Endothelial cell of umbilical vein (primary cell): ENCODE results near the gene RIT2. TPM values are rescaled to one million over a fixed set of nuclear protein-coding genes. Genes with fewer than 3 reads are reported as not detected.

Source experiments
- BruUV-seq: library from RNA; stranded (reverse); fragments of 400-500 nt; replicated peaks from 2 replicates; lab custom pipeline; 2021; lab: Mats Ljungman, UMichigan
- CTCF ChIA-PET: fragments of 300-600, 350-600 bp; sonication (Branson Sonifier 250); formaldehyde crosslinking; loops from one replicate; lab custom pipeline; 2021; ENCODE audit warnings: antibody characterized with exemption, inconsistent platforms; lab: Charles Lee
- POLR2A ChIA-PET: fragments of 300-600, 350-600 bp; sonication (Branson Sonifier 250); formaldehyde crosslinking; loops from one replicate; lab custom pipeline; 2021; ENCODE audit warnings: antibody characterized with exemption, inconsistent platforms; lab: Charles Lee
- DNase-seq: peaks from one replicate; pipeline ENCODE4 v3.0.0-alpha.2; 2011; ENCODE audit warnings: low read depth, low spot score
- FAIRE-seq: peaks from 2 replicates; lab custom pipeline; 2011; peaks lifted over from hg19 to GRCh38; lab: Jason Lieb, UNC
- H2AFZ ChIP-seq: 2 replicates; pipeline ENCODE4 v1.6.0; 2012; ENCODE audit warnings: low read depth, low read length, control low read depth, inconsistent platforms
- H3K27ac ChIP-seq: 2 replicates; pipeline ENCODE4 v1.5.1; 2011; ENCODE audit warnings: low read depth, mild to moderate bottlenecking, control low read depth, low read length, moderate library complexity; ENCODE audit not compliant: insufficient read depth
- H3K27me3 ChIP-seq, 2 experiments: 2 replicates each; pipeline versions ENCODE4 v1.6.0 to v1.6.1; 2011; ENCODE audit warnings: low read length in 2 of 2, mixed read lengths in 1 of 2; ENCODE audit not compliant: control insufficient read depth in 2 of 2, insufficient read depth in 2 of 2
- H3K36me3 ChIP-seq, 2 experiments: 2 replicates in 1 of 2; 3 replicates in 1 of 2; pipeline ENCODE4 v1.5.1; 2011; ENCODE audit warnings: low read length in 2 of 2, mild to moderate bottlenecking in 1 of 2, moderate library complexity in 1 of 2; ENCODE audit not compliant: control insufficient read depth in 2 of 2, insufficient read depth in 2 of 2; ENCODE audit errors: extremely low read depth in 1 of 2
- H3K4me1 ChIP-seq: 3 replicates; pipeline ENCODE4 v1.5.1; 2011; ENCODE audit warnings: mild to moderate bottlenecking, low read length; ENCODE audit not compliant: control insufficient read depth, insufficient read depth; ENCODE audit errors: extremely low read depth
- H3K4me2 ChIP-seq: 2 replicates; pipeline ENCODE4 v1.6.1; 2011; ENCODE audit warnings: low read length, control low read depth, mixed read lengths; ENCODE audit not compliant: insufficient read depth
- H3K4me3 ChIP-seq, 3 experiments: fragments of 200-600 bp in 1 of 3; sonication (generic), shearing (Covaris generic) in 1 of 3; replicated peaks in 1 of 3; 2 replicates each; pipeline ENCODE4 v1.5.1; 2011 to 2016; ENCODE audit warnings: control low read depth in 3 of 3, low read length in 3 of 3, mild to moderate bottlenecking in 2 of 3, inconsistent platforms in 1 of 3, low read depth in 1 of 3, moderate library complexity in 1 of 3; ENCODE audit not compliant: insufficient read depth in 1 of 3
- H3K79me2 ChIP-seq: 2 replicates; pipeline ENCODE4 v1.6.0; 2012; ENCODE audit warnings: low read length, inconsistent platforms; ENCODE audit not compliant: control insufficient read depth, insufficient read depth
- H3K9ac ChIP-seq: replicated peaks from 2 replicates; pipeline ENCODE3; 2011; ENCODE audit warnings: low read length, control low read depth; ENCODE audit not compliant: insufficient read depth; ENCODE audit errors: extremely low read depth
- H3K9me1 ChIP-seq: replicated peaks from 3 replicates; pipeline ENCODE4 v1.6.0; 2011; ENCODE audit warnings: mild to moderate bottlenecking, low read length; ENCODE audit not compliant: control insufficient read depth, insufficient read depth; ENCODE audit errors: extremely low read depth
- H3K9me3 ChIP-seq: replicated peaks from 2 replicates; pipeline ENCODE4 v1.5.1; 2012; ENCODE audit warnings: low read length, inconsistent platforms; ENCODE audit not compliant: control insufficient read depth, insufficient read depth
- H4K20me1 ChIP-seq: replicated peaks from 2 replicates; pipeline ENCODE3; 2011; ENCODE audit warnings: mild to moderate bottlenecking, low read length; ENCODE audit not compliant: control insufficient read depth, insufficient read depth; ENCODE audit errors: extremely low read depth
- CTCF ChIP-seq, 2 donors: IDR thresholded peaks; 1 replicate in 1 of 2; 2 replicates in 1 of 2; pipeline ENCODE4 v1.5.1; 2011; ENCODE audit warnings: low read length in 2 of 2, mild to moderate bottlenecking in 2 of 2, moderate library complexity in 2 of 2, control low read depth in 1 of 2, inconsistent platforms in 1 of 2, low read depth in 1 of 2; ENCODE audit not compliant: insufficient read depth in 1 of 2; ENCODE audit errors: extremely low read depth in 1 of 2
- EZH2 ChIP-seq: IDR thresholded peaks from 2 replicates; pipeline ENCODE4 v1.6.1; 2012; ENCODE audit warnings: borderline replicate concordance, low read depth, mild to moderate bottlenecking, moderate library complexity, low read length, inconsistent platforms; ENCODE audit not compliant: severe bottlenecking
- FOS ChIP-seq: IDR thresholded peaks from 2 replicates; pipeline ENCODE4 v1.6.1; 2011; ENCODE audit warnings: mild to moderate bottlenecking, low read length, moderate library complexity, borderline replicate concordance; ENCODE audit not compliant: insufficient read depth
- GATA2 ChIP-seq: IDR thresholded peaks from 2 replicates; pipeline ENCODE4 v1.7.0; 2011; ENCODE audit warnings: low read depth, mild to moderate bottlenecking, moderate library complexity, mixed read lengths, low read length; ENCODE audit not compliant: insufficient read length, insufficient read depth
- JUN ChIP-seq: IDR thresholded peaks from 2 replicates; pipeline ENCODE4 v1.6.1; 2011; ENCODE audit warnings: borderline replicate concordance, low read depth; ENCODE audit not compliant: insufficient read length, insufficient read depth
- POLR2AphosphoS5 ChIP-seq: IDR thresholded peaks from 2 replicates; pipeline ENCODE4 v1.6.1; 2012; ENCODE audit warnings: low read depth, mild to moderate bottlenecking, control low read depth, low read length, moderate library complexity; ENCODE audit not compliant: insufficient read depth
- dilution Hi-C: fragments of 300-500 bp; cut with MboI; formaldehyde crosslinking; loops from one replicate; pipeline ENCODE4 v1.15.0; 2019; ENCODE audit warnings: low sequenced_read_pairs; ENCODE audit not compliant: extremely low pct_ligation_motif_present
- intact Hi-C: fragments of 100-400 bp; cut with micrococcal nuclease; formaldehyde crosslinking; loops from one replicate; pipeline ENCODE4 v1.10.0; 2022
- polyA plus RNA-seq, 4 experiments: library from polyadenylated mRNA; depleted of rRNA in 3 of 4; stranded (reverse) in 3 of 4; unstranded in 1 of 4; fragments of >200 nt; gene quantifications; 2 replicates each; pipeline versions ENCODE4 v1.2.1 to v1.2.3, GENCODE V29; 2011 to 2012; ENCODE audit warnings: missing spikeins in 1 of 4
- total RNA-seq: library from RNA; stranded (reverse); gene quantifications from 2 replicates; pipeline ENCODE4 v1.2.3, GENCODE V29; 2021
- TF ChIP-seq, protein P1 (sequence below): IDR thresholded peaks from 2 replicates; pipeline ENCODE4 v1.6.1; 2011; ENCODE audit not compliant: insufficient read depth, insufficient read length

Gene RIT2
- total and polyA plus RNA-seq, 2 donors (not counting 3 experiments of a cell fraction or from before 2014, with no cell fraction given), result not detected

GRCh38 chr18:43049021-43049420 lies 66.5 kb downstream of the RIT2 start:
- DNase-seq, result no peak
- CTCF ChIA-PET, result no interaction called here
- TF ChIP-seq CTCF (IDR thresholded peaks at IDR 0.05; ENCODE audit: extremely low read depth in 1 of 2, insufficient read depth in 1 of 2, low read depth in 1 of 2, low read length in 2 of 2) (no peak), GATA2 (no peak), FOS (no peak), JUN (no peak), EZH2 (no peak), POLR2AphosphoS5 (no peak)
- TF ChIP-seq, protein P1, sequence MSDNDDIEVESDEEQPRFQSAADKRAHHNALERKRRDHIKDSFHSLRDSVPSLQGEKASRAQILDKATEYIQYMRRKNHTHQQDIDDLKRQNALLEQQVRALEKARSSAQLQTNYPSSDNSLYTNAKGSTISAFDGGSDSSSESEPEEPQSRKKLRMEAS, result no peak

More at GRCh38 chr18:43049021-43049420, 66.5 kb downstream of the RIT2 start:
- Histone ChIP-seq H3K27me3 (no peaks in the 10 kb centered on the region), H3K4me2 (no peak overlapping the region), H3K36me3 (no peaks in the 10 kb centered on the region), H3K27ac (no peak overlapping the region), H3K79me2 (no peaks in the 10 kb centered on the region), H3K9me3 (no peaks in the 10 kb centered on the region), H2AFZ (no peak overlapping the region), H3K4me1 (no peaks in the 10 kb centered on the region), H3K9me1 (no peaks in the 10 kb centered on the region), H3K9ac (no peak overlapping the region), H3K4me3 (no peak overlapping the region), H4K20me1 (no peaks in the 10 kb centered on the region)
- intact Hi-C loops, result no loop called here
- POLR2A ChIA-PET, result no interaction called here
- no TSS peak for BruUV-seq
- dilution Hi-C loops, result no loop called here
- FAIRE-seq, result no peak
